ENCODE results near the gene MAN2A1. TPM values are rescaled to one million over a fixed set of nuclear protein-coding genes. Genes with fewer than 3 reads are reported as not detected.

MAN2A1 gene
- total RNA-seq, 1 donor from 2014 or later: 25.5 TPM

GRCh38 chr5:109873687-109874086, 184.0 kb downstream of the MAN2A1 start:
- Mint-ChIP-seq H3K4me3 (no peak overlapping the region), H3K27ac (ENCODE audit: unreplicated experiment) (no peak overlapping the region), H3K36me3 (ENCODE audit: low read depth) (peaks cover 14% of the 10 kb centered on the region), H3K4me1 (no peaks in the 10 kb centered on the region), H3K27me3 (ENCODE audit: low read depth) (no peaks in the 10 kb centered on the region), H3K9me3 (peaks cover 9% of the 10 kb centered on the region)
- TF ChIP-seq, protein P1, sequence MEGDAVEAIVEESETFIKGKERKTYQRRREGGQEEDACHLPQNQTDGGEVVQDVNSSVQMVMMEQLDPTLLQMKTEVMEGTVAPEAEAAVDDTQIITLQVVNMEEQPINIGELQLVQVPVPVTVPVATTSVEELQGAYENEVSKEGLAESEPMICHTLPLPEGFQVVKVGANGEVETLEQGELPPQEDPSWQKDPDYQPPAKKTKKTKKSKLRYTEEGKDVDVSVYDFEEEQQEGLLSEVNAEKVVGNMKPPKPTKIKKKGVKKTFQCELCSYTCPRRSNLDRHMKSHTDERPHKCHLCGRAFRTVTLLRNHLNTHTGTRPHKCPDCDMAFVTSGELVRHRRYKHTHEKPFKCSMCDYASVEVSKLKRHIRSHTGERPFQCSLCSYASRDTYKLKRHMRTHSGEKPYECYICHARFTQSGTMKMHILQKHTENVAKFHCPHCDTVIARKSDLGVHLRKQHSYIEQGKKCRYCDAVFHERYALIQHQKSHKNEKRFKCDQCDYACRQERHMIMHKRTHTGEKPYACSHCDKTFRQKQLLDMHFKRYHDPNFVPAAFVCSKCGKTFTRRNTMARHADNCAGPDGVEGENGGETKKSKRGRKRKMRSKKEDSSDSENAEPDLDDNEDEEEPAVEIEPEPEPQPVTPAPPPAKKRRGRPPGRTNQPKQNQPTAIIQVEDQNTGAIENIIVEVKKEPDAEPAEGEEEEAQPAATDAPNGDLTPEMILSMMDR (conservative IDR thresholded peaks at IDR 0.05): no peak
- DNase-seq (ENCODE audit: low read depth, low spot score): no peak

GRCh38 chr5:109874108-109874507, 184.4 kb downstream of the MAN2A1 start:
- H3K27me3 Mint-ChIP-seq (ENCODE audit: low read depth): no peaks in the 10 kb centered on the region
- no peaks in the 10 kb centered on the region for H3K4me1 Mint-ChIP-seq
- no peak overlapping the region for H3K27ac Mint-ChIP-seq (ENCODE audit: unreplicated experiment)
- TF ChIP-seq, protein P1 (conservative IDR thresholded peaks at IDR 0.05): no peak
- H3K9me3 Mint-ChIP-seq: peaks cover 9% of the 10 kb centered on the region
- DNase-seq (ENCODE audit: low read depth, low spot score): no peak
- peaks cover 13% of the 10 kb centered on the region for H3K36me3 Mint-ChIP-seq (ENCODE audit: low read depth)
- H3K4me3 Mint-ChIP-seq: no peak overlapping the region

GRCh38 chr5:109876030-109876725, 186.5 kb downstream of the MAN2A1 start:
- Mint-ChIP-seq H3K36me3 (ENCODE audit: low read depth) (peaks cover 6% of the 10 kb centered on the region), H3K9me3 (peaks cover 9% of the 10 kb centered on the region), H3K4me3 (no peak overlapping the region), H3K27me3 (ENCODE audit: low read depth) (no peaks in the 10 kb centered on the region), H3K4me1 (peaks cover 5% of the 10 kb centered on the region), H3K27ac (ENCODE audit: unreplicated experiment) (no peak overlapping the region)
- TF ChIP-seq, protein P1 (conservative IDR thresholded peaks at IDR 0.05): no peak
- no peak for DNase-seq (ENCODE audit: low read depth, low spot score)

DNA sequence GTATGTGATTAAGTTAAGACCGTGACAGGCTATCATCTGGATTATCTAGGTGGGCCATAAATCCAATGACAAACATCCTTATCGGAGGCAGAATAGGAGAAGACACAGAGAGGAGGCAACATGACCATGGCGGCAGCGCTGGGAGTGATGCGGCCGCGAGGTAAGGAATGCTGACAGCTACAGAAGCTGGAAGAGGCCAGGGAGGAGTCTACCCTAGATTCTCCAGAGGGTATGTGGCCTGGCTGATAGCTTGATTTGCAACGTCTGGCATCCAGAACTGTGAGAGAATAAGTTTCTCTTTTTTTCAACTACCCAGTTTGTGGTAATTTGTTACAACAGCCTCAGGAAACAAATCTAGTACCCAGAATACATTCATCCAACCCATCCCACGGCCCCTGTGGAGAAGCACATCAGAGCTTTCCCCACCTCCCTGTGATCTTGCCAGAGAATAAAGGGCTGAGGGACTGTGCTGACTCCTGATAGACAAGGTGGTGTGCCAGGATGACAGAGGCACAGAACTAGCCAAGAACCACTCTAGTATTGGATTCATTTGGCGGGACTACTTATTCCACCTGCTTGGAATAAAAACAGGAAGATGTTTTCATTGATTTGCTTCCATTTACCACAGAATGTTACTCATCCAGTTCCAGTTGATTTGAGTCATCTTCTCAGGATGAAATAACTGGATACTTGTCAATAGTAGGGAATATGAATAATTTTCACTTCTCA, 187.4 kb downstream of the MAN2A1 start:
- no peak overlapping the region for H3K27ac Mint-ChIP-seq (ENCODE audit: unreplicated experiment)
- H3K4me3 Mint-ChIP-seq: no peak overlapping the region
- TF ChIP-seq, protein P1 (conservative IDR thresholded peaks at IDR 0.05): no peak
- peaks cover 6% of the 10 kb centered on the region for H3K9me3 Mint-ChIP-seq
- peaks cover 6% of the 10 kb centered on the region for H3K36me3 Mint-ChIP-seq (ENCODE audit: low read depth)
- peaks cover 8% of the 10 kb centered on the region for H3K4me1 Mint-ChIP-seq
- no peak for DNase-seq (ENCODE audit: low read depth, low spot score)
- H3K27me3 Mint-ChIP-seq (ENCODE audit: low read depth): no peaks in the 10 kb centered on the region

- DNase-seq (ENCODE audit: low read depth, low spot score): no peak
- TF ChIP-seq, protein P1 (conservative IDR thresholded peaks at IDR 0.05): no peak
- no peaks in the 10 kb centered on the region for H3K27me3 Mint-ChIP-seq (ENCODE audit: low read depth)
- H3K4me1 Mint-ChIP-seq: peaks cover 8% of the 10 kb centered on the region
- H3K27ac Mint-ChIP-seq (ENCODE audit: unreplicated experiment): no peak overlapping the region
- no peak overlapping the region for H3K4me3 Mint-ChIP-seq
- H3K9me3 Mint-ChIP-seq: peaks cover under 1% of the 10 kb centered on the region
- peaks cover 1% of the 10 kb centered on the region for H3K36me3 Mint-ChIP-seq (ENCODE audit: low read depth)
Measured at GRCh38 chr5:109877670-109878045, 187.9 kb downstream of the MAN2A1 start.
